Muscle layer of colon (tissue), 2 donors: Measurements from ENCODE around the gene GZMA.

Experiments used
- H3K27ac ChIP-seq: one replicate; pipeline ENCODE4 v1.7.0; 2013; ENCODE audit warnings: low read depth, mild to moderate bottlenecking, low read length, moderate library complexity
- H3K27me3 ChIP-seq, 2 donors: one replicate each; pipeline ENCODE4 v1.7.0; 2013; ENCODE audit warnings: low read length in 2 of 2, mild to moderate bottlenecking in 2 of 2; ENCODE audit not compliant: insufficient read depth in 2 of 2, control insufficient read depth in 1 of 2
- H3K36me3 ChIP-seq: one replicate; pipeline ENCODE4 v1.7.0; 2013; ENCODE audit warnings: mild to moderate bottlenecking, low read length; ENCODE audit not compliant: insufficient read depth
- H3K4me1 ChIP-seq: one replicate; pipeline ENCODE4 v1.7.0; 2013; ENCODE audit warnings: mild to moderate bottlenecking, low read length; ENCODE audit not compliant: insufficient read depth
- H3K4me3 ChIP-seq, 2 donors: one replicate each; pipeline ENCODE4 v1.7.0; 2013; ENCODE audit warnings: low read length in 2 of 2, low read depth in 1 of 2, mild to moderate bottlenecking in 1 of 2, moderate library complexity in 1 of 2
- H3K9ac ChIP-seq: one replicate; pipeline ENCODE4 v1.7.0; 2013; ENCODE audit warnings: low read length
- H3K9me3 ChIP-seq: one replicate; pipeline ENCODE4 v1.7.0; 2013; ENCODE audit warnings: mild to moderate bottlenecking, low read length
- donor health status: abdominal sarcoma.
- donor health status: Adenocarcinoma of cecum.

GZMA gene

DNA sequence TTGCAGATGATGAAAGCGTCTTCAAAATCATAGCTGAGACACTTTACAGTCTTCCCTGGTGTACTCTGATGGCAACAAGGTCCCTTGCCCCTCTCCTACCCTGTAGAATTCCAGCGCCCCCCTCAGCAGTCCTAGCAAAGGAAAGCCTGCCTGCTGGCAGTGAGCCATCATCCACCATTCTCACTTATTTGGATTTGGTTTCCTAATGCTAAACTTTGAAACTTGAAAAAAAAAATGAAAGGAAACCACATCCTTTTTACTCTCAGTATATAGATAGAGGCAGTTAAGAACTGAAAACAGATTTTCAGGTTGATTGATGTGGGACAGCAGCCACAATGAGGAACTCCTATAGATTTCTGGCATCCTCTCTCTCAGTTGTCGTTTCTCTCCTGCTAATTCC is at the start of gene GZMA:
Gene GZMA, plus strand, starts transcription at position 299 of the 400 bp plus-strand sequence. Its CDS starts 37 bp downstream, at position 336.
- H3K27ac ChIP-seq: no peak within 1 kb of the TSS
- H3K4me1 ChIP-seq: no peaks in the 10 kb centered on the region
- no peak within 1 kb of the TSS for H3K4me3 ChIP-seq
- H3K9ac ChIP-seq: no peak within 1 kb of the TSS
- no peaks in the 10 kb centered on the region for H3K9me3 ChIP-seq
- H3K27me3 ChIP-seq: no peaks in the 10 kb centered on the region
- H3K36me3 ChIP-seq: no peaks in the 10 kb centered on the region

DNA sequence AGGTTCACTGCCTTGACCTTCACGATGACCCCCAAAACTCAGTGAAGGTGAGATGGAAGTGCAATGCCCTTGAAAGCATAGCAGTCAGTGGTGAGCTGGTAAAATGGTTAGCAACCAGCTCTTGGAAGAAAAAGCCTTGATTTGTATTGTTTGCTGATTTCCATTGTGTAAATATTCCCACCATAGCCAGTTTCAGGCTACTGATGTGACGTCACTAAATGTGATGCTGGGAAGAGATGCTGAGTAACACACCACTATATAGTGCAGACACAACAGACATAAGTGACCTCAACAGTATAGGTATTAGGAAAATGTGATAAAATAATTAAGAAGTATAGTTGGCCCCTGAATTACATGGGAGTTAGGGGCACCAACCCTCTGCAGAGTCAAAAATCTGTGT is 47.3 kb upstream of the GZMA start:
- Histone ChIP-seq H3K36me3 (no peaks in the 10 kb centered on the region), H3K9me3 (no peaks in the 10 kb centered on the region), H3K27ac (no peak overlapping the region), H3K9ac (no peak overlapping the region), H3K4me3 (no peak overlapping the region), H3K27me3 (no peaks in the 10 kb centered on the region), H3K4me1 (no peaks in the 10 kb centered on the region)

GRCh38 chr5:55062039-55062779 is 40.2 kb upstream of the GZMA start:
- Histone ChIP-seq H3K4me1 (no peaks in the 10 kb centered on the region), H3K27ac (no peak overlapping the region), H3K27me3 (no peaks in the 10 kb centered on the region), H3K9ac (no peak overlapping the region), H3K4me3 (no peak overlapping the region), H3K36me3 (no peaks in the 10 kb centered on the region), H3K9me3 (no peaks in the 10 kb centered on the region)

- H3K9ac ChIP-seq: no peak overlapping the region
- no peak overlapping the region for H3K27ac ChIP-seq
- no peaks in the 10 kb centered on the region for H3K36me3 ChIP-seq
- no peaks in the 10 kb centered on the region for H3K27me3 ChIP-seq
- H3K4me1 ChIP-seq: no peaks in the 10 kb centered on the region
- H3K4me3 ChIP-seq: no peak overlapping the region
- no peaks in the 10 kb centered on the region for H3K9me3 ChIP-seq
Measured at GRCh38 chr5:55063220-55063863, 39.1 kb upstream of the GZMA start.

- no peak overlapping the region for H3K27ac ChIP-seq
- H3K9ac ChIP-seq: no peak overlapping the region
- H3K9me3 ChIP-seq: no peaks in the 10 kb centered on the region
- no peaks in the 10 kb centered on the region for H3K36me3 ChIP-seq
- H3K27me3 ChIP-seq: no peaks in the 10 kb centered on the region
- H3K4me1 ChIP-seq: no peaks in the 10 kb centered on the region
- H3K4me3 ChIP-seq: no peak overlapping the region
Measured at GRCh38 chr5:55063899-55064298, 38.5 kb upstream of the GZMA start.

GRCh38 chr5:55064523-55064922 is 37.9 kb upstream of the GZMA start:
- no peaks in the 10 kb centered on the region for H3K36me3 ChIP-seq
- no peaks in the 10 kb centered on the region for H3K27me3 ChIP-seq
- no peak overlapping the region for H3K9ac ChIP-seq
- no peaks in the 10 kb centered on the region for H3K9me3 ChIP-seq
- no peak overlapping the region for H3K27ac ChIP-seq
- no peaks in the 10 kb centered on the region for H3K4me1 ChIP-seq
- no peak overlapping the region for H3K4me3 ChIP-seq

DNA sequence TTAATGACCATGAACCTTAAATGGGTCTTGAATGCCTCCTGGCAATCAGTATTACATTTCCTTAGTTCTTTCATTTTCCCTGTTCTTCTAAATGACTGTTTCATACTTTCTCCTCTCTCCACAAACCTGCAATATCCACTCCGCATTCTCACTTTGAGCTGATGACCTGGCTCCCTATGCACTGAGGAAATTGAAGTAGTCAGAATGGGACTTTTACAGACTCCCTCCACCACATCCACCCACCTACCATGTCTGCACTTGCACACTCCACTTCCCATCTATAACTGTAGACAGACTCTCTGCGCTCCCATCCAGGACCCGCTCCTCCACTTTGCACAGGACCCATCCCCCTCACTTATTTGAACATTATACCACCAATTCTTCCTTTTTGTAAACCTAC is 36.2 kb upstream of the GZMA start:
- H3K27ac ChIP-seq: no peak overlapping the region
- no peak overlapping the region for H3K9ac ChIP-seq
- H3K27me3 ChIP-seq: no peaks in the 10 kb centered on the region
- H3K9me3 ChIP-seq: no peaks in the 10 kb centered on the region
- no peak overlapping the region for H3K4me3 ChIP-seq
- no peaks in the 10 kb centered on the region for H3K4me1 ChIP-seq
- no peaks in the 10 kb centered on the region for H3K36me3 ChIP-seq

- Histone ChIP-seq H3K27me3 (no peaks in the 10 kb centered on the region), H3K27ac (no peak overlapping the region), H3K4me3 (no peak overlapping the region)
Measured at GRCh38 chr5:55070968-55071367, 31.5 kb upstream of the GZMA start.

GRCh38 chr5:55071413-55071812 is 31.0 kb upstream of the GZMA start:
- H3K27me3 ChIP-seq: no peaks in the 10 kb centered on the region
- no peaks in the 10 kb centered on the region for H3K4me1 ChIP-seq
- no peaks in the 10 kb centered on the region for H3K36me3 ChIP-seq
- H3K9ac ChIP-seq: no peak overlapping the region
- no peak overlapping the region for H3K27ac ChIP-seq
- no peaks in the 10 kb centered on the region for H3K9me3 ChIP-seq
- no peak overlapping the region for H3K4me3 ChIP-seq

More at GRCh38 chr5:55070968-55071367, 31.5 kb upstream of the GZMA start:
- no peaks in the 10 kb centered on the region for H3K36me3 ChIP-seq
- H3K4me1 ChIP-seq: no peaks in the 10 kb centered on the region
- no peak overlapping the region for H3K9ac ChIP-seq
- H3K9me3 ChIP-seq: no peaks in the 10 kb centered on the region

- Histone ChIP-seq H3K9ac (no peak overlapping the region), H3K27ac (no peak overlapping the region), H3K36me3 (no peaks in the 10 kb centered on the region), H3K4me1 (no peaks in the 10 kb centered on the region), H3K27me3 (no peaks in the 10 kb centered on the region), H3K4me3 (no peak overlapping the region), H3K9me3 (no peaks in the 10 kb centered on the region)
Measured at GRCh38 chr5:55072666-55073065, 29.8 kb upstream of the GZMA start.

DNA sequence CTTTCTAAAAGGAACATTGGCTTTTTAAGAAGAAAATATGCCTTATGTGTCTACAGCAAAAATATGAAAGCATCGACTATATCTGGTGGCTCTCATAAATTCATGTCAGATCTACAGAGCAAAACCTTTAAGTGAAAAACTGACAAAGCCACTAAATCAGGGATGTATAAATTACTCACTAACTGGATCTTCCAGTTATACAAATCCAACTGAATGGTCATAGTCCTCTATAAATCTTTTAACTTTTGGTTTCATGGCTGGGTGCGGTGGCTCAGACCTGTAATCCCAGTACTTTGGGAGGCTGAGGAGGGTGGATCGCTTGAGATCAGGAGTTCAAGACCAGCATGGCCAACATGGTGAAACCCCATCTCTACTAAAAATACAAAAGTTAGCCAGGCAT is 29.2 kb upstream of the GZMA start:
- Histone ChIP-seq H3K4me1 (no peaks in the 10 kb centered on the region), H3K9me3 (no peaks in the 10 kb centered on the region), H3K36me3 (no peaks in the 10 kb centered on the region), H3K9ac (no peak overlapping the region), H3K27me3 (no peaks in the 10 kb centered on the region), H3K4me3 (no peak overlapping the region), H3K27ac (no peak overlapping the region)

GRCh38 chr5:55081541-55081940 is 20.9 kb upstream of the GZMA start:
- Histone ChIP-seq H3K27me3 (no peaks in the 10 kb centered on the region), H3K4me3 (no peak overlapping the region), H3K4me1 (no peaks in the 10 kb centered on the region), H3K9me3 (no peaks in the 10 kb centered on the region), H3K27ac (no peak overlapping the region), H3K9ac (no peak overlapping the region), H3K36me3 (no peaks in the 10 kb centered on the region)
